Neural crest cell (in vitro differentiated cells): Measurements from ENCODE around the gene SYNE2. TPM values are rescaled to one million over a fixed set of nuclear protein-coding genes. Genes with fewer than 3 reads are reported as not detected.

Experiments
- DNase-seq: peaks from one replicate; pipeline ENCODE4 v3.0.0; 2021; ENCODE audit warnings: low read depth, mixed read lengths, low spot score
- H3K27ac Mint-ChIP-seq: one replicate; pipeline ENCODE4 v1.8.0; 2021; ENCODE audit warnings: mild to moderate bottlenecking, mixed read lengths; ENCODE audit not compliant: unreplicated experiment
- H3K27me3 Mint-ChIP-seq: 2 replicates; pipeline ENCODE4 v1.8.0; 2021; ENCODE audit warnings: low read depth, mild to moderate bottlenecking, mixed read lengths
- H3K36me3 Mint-ChIP-seq: 2 replicates; pipeline ENCODE4 v1.8.0; 2021; ENCODE audit warnings: low read depth, mild to moderate bottlenecking, mixed read lengths
- H3K4me1 Mint-ChIP-seq: 2 replicates; pipeline ENCODE4 v1.8.0; 2021; ENCODE audit warnings: mixed read lengths
- H3K4me3 Mint-ChIP-seq: one replicate; pipeline ENCODE4 v1.8.0; 2021; ENCODE audit warnings: mild to moderate bottlenecking, mixed read lengths
- H3K9me3 Mint-ChIP-seq: 2 replicates; pipeline ENCODE4 v1.8.0; 2021; ENCODE audit warnings: mixed read lengths
- CTCF ChIP-seq: fragments of 200-600 bp; sonication (generic); conservative IDR thresholded peaks from 2 replicates; pipeline ENCODE4 v1.5.0; 2021; ENCODE audit warnings: antibody characterized with exemption, mild to moderate bottlenecking
- total RNA-seq: library from RNA; stranded (reverse); gene quantifications from 2 replicates; pipeline ENCODE4 v1.2.1, GENCODE V29; 2021

SYNE2 gene
- total RNA-seq, 1 donor from 2014 or later = 84.8 TPM

- Mint-ChIP-seq H3K27me3 (no peaks in the 10 kb centered on the region), H3K9me3 (no peaks in the 10 kb centered on the region), H3K36me3 (peaks cover 27% of the 10 kb centered on the region), H3K4me3 (no peak overlapping the region), H3K4me1 (peaks cover 4% of the 10 kb centered on the region), H3K27ac (no peak overlapping the region)
- no peak for DNase-seq
- TF ChIP-seq CTCF = no peak
Observed at GRCh38 chr14:63926641-63927040, 73.8 kb downstream of the SYNE2 start.

GRCh38 chr14:63928744-63929174 lies 76.0 kb downstream of the SYNE2 start:
- Mint-ChIP-seq H3K36me3 (peaks cover 20% of the 10 kb centered on the region), H3K27ac (no peak overlapping the region), H3K9me3 (no peaks in the 10 kb centered on the region), H3K4me3 (no peak overlapping the region), H3K27me3 (no peaks in the 10 kb centered on the region), H3K4me1 (peaks cover 17% of the 10 kb centered on the region)
- DNase-seq = no peak
- TF ChIP-seq CTCF = no peak

GRCh38 chr14:63933110-63933509 lies 80.3 kb downstream of the SYNE2 start:
- no peak overlapping the region for H3K4me3 Mint-ChIP-seq
- no peak for DNase-seq
- H3K27ac Mint-ChIP-seq = no peak overlapping the region
- H3K27me3 Mint-ChIP-seq = no peaks in the 10 kb centered on the region
- no peak for TF ChIP-seq CTCF
- H3K9me3 Mint-ChIP-seq = no peaks in the 10 kb centered on the region
- H3K4me1 Mint-ChIP-seq = peaks cover 27% of the 10 kb centered on the region
- H3K36me3 Mint-ChIP-seq = peaks cover 8% of the 10 kb centered on the region

- no peak for TF ChIP-seq CTCF
- H3K27me3 Mint-ChIP-seq = no peaks in the 10 kb centered on the region
Observed at GRCh38 chr14:63933711-63934110, 80.9 kb downstream of the SYNE2 start.

GRCh38 chr14:63938198-63939005 lies 85.6 kb downstream of the SYNE2 start:
- H3K4me1 Mint-ChIP-seq = peaks cover 15% of the 10 kb centered on the region
- no peak for DNase-seq
- no peaks in the 10 kb centered on the region for H3K27me3 Mint-ChIP-seq
- TF ChIP-seq CTCF = no peak
- H3K9me3 Mint-ChIP-seq = no peaks in the 10 kb centered on the region
- H3K36me3 Mint-ChIP-seq = no peaks in the 10 kb centered on the region
- no peak overlapping the region for H3K4me3 Mint-ChIP-seq
- no peak overlapping the region for H3K27ac Mint-ChIP-seq

More at GRCh38 chr14:63933711-63934110, 80.9 kb downstream of the SYNE2 start:
- Mint-ChIP-seq H3K36me3 (peaks cover 3% of the 10 kb centered on the region), H3K4me3 (no peak overlapping the region), H3K4me1 (peaks cover 25% of the 10 kb centered on the region), H3K9me3 (no peaks in the 10 kb centered on the region), H3K27ac (no peak overlapping the region)
- no peak for DNase-seq
